NCI-H128 (cell line): ENCODE measurements around the gene ZNF385B.

Source experiments
- DNase-seq: peaks from one replicate; lab custom pipeline; 2025; ENCODE audit not compliant: unreplicated experiment; lab: John Stamatoyannopoulos, UW

Gene ZNF385B

GRCh38 chr2:179686718-179687342, 174.6 kb downstream of the ZNF385B start:
- no peak for DNase-seq

GRCh38 chr2:179686069-179686468, 175.3 kb downstream of the ZNF385B start:
- no peak for DNase-seq

- DNase-seq = no peak
Measured at GRCh38 chr2:179685146-179685545, 176.3 kb downstream of the ZNF385B start.

- no peak for DNase-seq
Measured at GRCh38 chr2:179682756-179683155, 178.7 kb downstream of the ZNF385B start.

GRCh38 chr2:179677746-179678505, 183.5 kb downstream of the ZNF385B start:
- no peak for DNase-seq

GRCh38 chr2:179677077-179677688, 184.2 kb downstream of the ZNF385B start:
- DNase-seq = peak; percentile 3

GRCh38 chr2:179675435-179675834, 186.0 kb downstream of the ZNF385B start:
- DNase-seq = no peak

- no peak for DNase-seq
Measured at GRCh38 chr2:179671043-179671981, 190.1 kb downstream of the ZNF385B start.

GRCh38 chr2:179669196-179669595, 192.2 kb downstream of the ZNF385B start:
- no peak for DNase-seq

GRCh38 chr2:179664972-179665812, 196.2 kb downstream of the ZNF385B start:
- no peak for DNase-seq

GRCh38 chr2:179661986-179662385, 199.4 kb downstream of the ZNF385B start:
- DNase-seq = no peak

- no peak for DNase-seq
Measured at GRCh38 chr2:179657068-179657595, 204.3 kb downstream of the ZNF385B start.

GRCh38 chr2:179655627-179656026, 205.8 kb downstream of the ZNF385B start:
- DNase-seq = no peak

- DNase-seq = no peak
Measured at GRCh38 chr2:179654806-179655205, 206.6 kb downstream of the ZNF385B start.

- DNase-seq = no peak
Measured at GRCh38 chr2:179652296-179652695, 209.1 kb downstream of the ZNF385B start.

GRCh38 chr2:179650420-179650819, 211.0 kb downstream of the ZNF385B start:
- DNase-seq = no peak

GRCh38 chr2:179646862-179647587, 214.4 kb downstream of the ZNF385B start:
- no peak for DNase-seq

- no peak for DNase-seq
Measured at GRCh38 chr2:179646173-179646769, 215.1 kb downstream of the ZNF385B start.

- DNase-seq = no peak
Measured at GRCh38 chr2:179645047-179645446, 216.4 kb downstream of the ZNF385B start.
